ENCODE measurements around the gene RPL23. TPM values are rescaled to one million over a fixed set of nuclear protein-coding genes. Genes with fewer than 3 reads are reported as not detected.

Gene RPL23
- total RNA-seq, 1 donor from 2014 or later: 850 TPM

DNA sequence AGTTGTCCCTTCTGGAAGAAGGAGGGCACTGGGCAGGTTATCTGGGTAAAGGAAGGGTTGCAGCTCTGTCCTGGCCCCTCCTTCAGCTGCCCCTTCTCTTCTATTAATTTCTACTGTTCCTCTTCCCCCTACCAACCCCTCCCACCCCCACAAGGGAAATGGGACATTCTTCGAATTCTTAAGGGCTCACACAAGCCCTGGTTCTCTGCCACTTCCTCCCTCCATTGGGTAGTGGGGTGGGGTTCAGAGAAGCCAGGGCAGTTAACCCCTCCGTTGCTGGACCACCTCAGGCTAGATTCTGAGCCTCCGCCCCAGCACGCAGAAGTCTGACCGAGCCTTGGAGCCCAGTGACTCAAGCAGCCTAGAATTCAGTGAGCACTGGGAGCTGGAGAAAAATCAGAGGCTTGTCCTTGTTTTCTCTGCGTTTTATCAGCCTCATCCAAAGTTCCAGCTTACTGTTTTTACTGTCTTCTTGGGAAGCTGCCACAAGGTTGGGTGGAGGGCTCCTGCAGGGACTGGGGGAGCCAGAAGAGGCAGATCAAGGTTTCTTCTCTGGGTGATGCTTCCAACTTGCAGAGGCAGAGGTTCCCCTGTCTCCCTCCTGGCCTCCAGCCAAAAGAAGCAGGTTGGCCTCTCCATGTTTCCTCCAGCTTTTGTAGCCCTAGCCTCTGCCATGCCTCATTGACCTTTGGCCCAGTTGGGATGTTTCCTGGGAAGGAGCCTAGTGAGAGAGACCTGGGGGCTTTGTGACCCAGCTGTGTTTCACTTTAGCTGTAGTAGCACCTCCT, 26.6 kb upstream of the RPL23 start:
- H3K27ac Mint-ChIP-seq (ENCODE audit: unreplicated experiment): no peak overlapping the region
- no peak overlapping the region for H3K4me3 Mint-ChIP-seq (ENCODE audit: unreplicated experiment)
- H3K27me3 Mint-ChIP-seq (ENCODE audit: unreplicated experiment): no peaks in the 10 kb centered on the region
- H3K9me3 Mint-ChIP-seq (ENCODE audit: unreplicated experiment): no peaks in the 10 kb centered on the region
- DNase-seq: no peak
- H3K36me3 Mint-ChIP-seq (ENCODE audit: unreplicated experiment): peaks cover 6% of the 10 kb centered on the region
- peaks cover 18% of the 10 kb centered on the region for H3K4me1 Mint-ChIP-seq (ENCODE audit: low read depth, unreplicated experiment)
- TF ChIP-seq, protein P1, sequence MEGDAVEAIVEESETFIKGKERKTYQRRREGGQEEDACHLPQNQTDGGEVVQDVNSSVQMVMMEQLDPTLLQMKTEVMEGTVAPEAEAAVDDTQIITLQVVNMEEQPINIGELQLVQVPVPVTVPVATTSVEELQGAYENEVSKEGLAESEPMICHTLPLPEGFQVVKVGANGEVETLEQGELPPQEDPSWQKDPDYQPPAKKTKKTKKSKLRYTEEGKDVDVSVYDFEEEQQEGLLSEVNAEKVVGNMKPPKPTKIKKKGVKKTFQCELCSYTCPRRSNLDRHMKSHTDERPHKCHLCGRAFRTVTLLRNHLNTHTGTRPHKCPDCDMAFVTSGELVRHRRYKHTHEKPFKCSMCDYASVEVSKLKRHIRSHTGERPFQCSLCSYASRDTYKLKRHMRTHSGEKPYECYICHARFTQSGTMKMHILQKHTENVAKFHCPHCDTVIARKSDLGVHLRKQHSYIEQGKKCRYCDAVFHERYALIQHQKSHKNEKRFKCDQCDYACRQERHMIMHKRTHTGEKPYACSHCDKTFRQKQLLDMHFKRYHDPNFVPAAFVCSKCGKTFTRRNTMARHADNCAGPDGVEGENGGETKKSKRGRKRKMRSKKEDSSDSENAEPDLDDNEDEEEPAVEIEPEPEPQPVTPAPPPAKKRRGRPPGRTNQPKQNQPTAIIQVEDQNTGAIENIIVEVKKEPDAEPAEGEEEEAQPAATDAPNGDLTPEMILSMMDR (IDR thresholded peaks at IDR 0.05; ENCODE audit: partially characterized antibody, unreplicated experiment): no peak

DNA sequence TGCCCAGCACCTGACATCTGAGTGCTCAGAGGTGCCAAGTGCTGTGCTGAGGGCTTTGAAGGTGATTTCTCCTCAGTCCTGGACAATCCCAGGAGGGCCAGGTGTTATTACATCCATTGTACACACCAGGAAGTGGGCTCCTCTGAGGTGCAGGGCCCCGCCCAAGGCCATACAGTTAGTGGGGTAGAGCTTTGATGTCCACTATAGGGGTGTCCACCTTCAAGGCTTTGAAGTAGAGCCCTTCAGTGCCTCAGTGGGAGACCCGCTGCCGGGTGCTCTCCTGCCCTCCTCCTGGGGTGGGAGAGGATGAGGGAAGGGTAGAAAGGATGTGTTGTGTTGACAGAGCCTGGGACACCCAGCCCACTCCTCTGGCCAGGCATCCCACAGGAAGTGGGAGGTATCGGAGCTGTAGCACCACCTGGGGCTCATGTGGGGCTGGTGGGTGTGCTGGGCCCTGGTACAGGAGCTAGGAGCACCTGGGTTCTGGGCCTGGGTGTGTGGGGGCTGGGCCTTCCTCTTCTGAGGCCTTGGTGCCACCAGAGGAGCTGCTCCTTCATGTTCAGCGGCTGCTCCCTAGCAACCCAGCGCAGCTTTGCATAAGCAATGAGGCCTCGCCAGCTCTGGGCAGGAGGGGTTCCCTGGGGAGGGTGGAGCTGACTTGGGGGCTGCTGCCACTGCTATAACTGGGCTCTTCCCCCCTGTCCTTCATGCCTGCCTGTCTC, 23.8 kb upstream of the RPL23 start:
- peak; percentile 65 for DNase-seq
- peaks cover 6% of the 10 kb centered on the region for H3K36me3 Mint-ChIP-seq (ENCODE audit: unreplicated experiment)
- peak overlapping the region; percentile 52 for H3K4me3 Mint-ChIP-seq (ENCODE audit: unreplicated experiment)
- TF ChIP-seq, protein P1 (IDR thresholded peaks at IDR 0.05; ENCODE audit: partially characterized antibody, unreplicated experiment): no peak
- peaks cover 2% of the 10 kb centered on the region for H3K27me3 Mint-ChIP-seq (ENCODE audit: unreplicated experiment)
- no peak overlapping the region for H3K27ac Mint-ChIP-seq (ENCODE audit: unreplicated experiment)
- peaks cover 12% of the 10 kb centered on the region for H3K4me1 Mint-ChIP-seq (ENCODE audit: low read depth, unreplicated experiment)
- no peaks in the 10 kb centered on the region for H3K9me3 Mint-ChIP-seq (ENCODE audit: unreplicated experiment)

GRCh38 chr17:38875477-38876075, 22.1 kb upstream of the RPL23 start:
- peaks cover 6% of the 10 kb centered on the region for H3K36me3 Mint-ChIP-seq (ENCODE audit: unreplicated experiment)
- peaks cover 13% of the 10 kb centered on the region for H3K4me1 Mint-ChIP-seq (ENCODE audit: low read depth, unreplicated experiment)
- H3K4me3 Mint-ChIP-seq (ENCODE audit: unreplicated experiment): no peak overlapping the region
- TF ChIP-seq, protein P1 (IDR thresholded peaks at IDR 0.05; ENCODE audit: partially characterized antibody, unreplicated experiment): no peak
- peaks cover 6% of the 10 kb centered on the region for H3K27me3 Mint-ChIP-seq (ENCODE audit: unreplicated experiment)
- no peaks in the 10 kb centered on the region for H3K9me3 Mint-ChIP-seq (ENCODE audit: unreplicated experiment)
- H3K27ac Mint-ChIP-seq (ENCODE audit: unreplicated experiment): no peak overlapping the region
- no peak for DNase-seq

- peaks cover 13% of the 10 kb centered on the region for H3K4me1 Mint-ChIP-seq (ENCODE audit: low read depth, unreplicated experiment)
- no peak for DNase-seq
- no peaks in the 10 kb centered on the region for H3K9me3 Mint-ChIP-seq (ENCODE audit: unreplicated experiment)
- H3K4me3 Mint-ChIP-seq (ENCODE audit: unreplicated experiment): no peak overlapping the region
- H3K27me3 Mint-ChIP-seq (ENCODE audit: unreplicated experiment): peaks cover 10% of the 10 kb centered on the region
- TF ChIP-seq, protein P1 (IDR thresholded peaks at IDR 0.05; ENCODE audit: partially characterized antibody, unreplicated experiment): no peak
- no peak overlapping the region for H3K27ac Mint-ChIP-seq (ENCODE audit: unreplicated experiment)
- H3K36me3 Mint-ChIP-seq (ENCODE audit: unreplicated experiment): peaks cover 6% of the 10 kb centered on the region
Observed at GRCh38 chr17:38874505-38875400, 21.2 kb upstream of the RPL23 start.

All from glutamatergic neuron (in vitro differentiated cells).